IPS-18c (cell line): ENCODE data around the gene LRRC36.

Experiments used
- H3K4me3 ChIP-seq: 2 replicates; pipeline ENCODE4 v1.7.0; 2013; ENCODE audit warnings: low read depth, mild to moderate bottlenecking, low read length, moderate library complexity; ENCODE audit not compliant: insufficient read depth
- H3K9me3 ChIP-seq: one replicate; pipeline ENCODE4 v1.6.1; 2013; ENCODE audit warnings: mild to moderate bottlenecking, low read length, moderate library complexity; ENCODE audit not compliant: control insufficient read depth, insufficient read depth

LRRC36 gene

GRCh38 chr16:67423015-67423414, 96.4 kb downstream of the LRRC36 start:
- Histone ChIP-seq H3K4me3 (no peak overlapping the region), H3K9me3 (no peaks in the 10 kb centered on the region)

- H3K9me3 ChIP-seq = no peaks in the 10 kb centered on the region
- H3K4me3 ChIP-seq = peak overlapping the region; percentile 20; the same call in 1 of the 2 replicates
These were observed 97.1 kb downstream of the LRRC36 start for GRCh38 chr16:67423611-67424260.

- no peaks in the 10 kb centered on the region for H3K9me3 ChIP-seq
- H3K4me3 ChIP-seq = 0 out of 2 replicates have a peak overlapping the region, but pooled peaks have one; percentile 20
These were observed 97.6 kb downstream of the LRRC36 start for GRCh38 chr16:67424261-67424615.

GRCh38 chr16:67425061-67425460, 98.4 kb downstream of the LRRC36 start:
- H3K4me3 ChIP-seq = 0 out of 2 replicates have a peak overlapping the region, but pooled peaks have one; percentile 2

GRCh38 chr16:67425580-67425979, 99.0 kb downstream of the LRRC36 start:
- no peak overlapping the region for H3K4me3 ChIP-seq
- no peaks in the 10 kb centered on the region for H3K9me3 ChIP-seq

More at GRCh38 chr16:67425061-67425460, 98.4 kb downstream of the LRRC36 start:
- H3K9me3 ChIP-seq = no peaks in the 10 kb centered on the region

- Histone ChIP-seq H3K9me3 (no peaks in the 10 kb centered on the region), H3K4me3 (no peak overlapping the region)
These were observed 99.4 kb downstream of the LRRC36 start for GRCh38 chr16:67426022-67426421.

GRCh38 chr16:67426950-67427349, 100.3 kb downstream of the LRRC36 start:
- Histone ChIP-seq H3K4me3 (no peak overlapping the region), H3K9me3 (no peaks in the 10 kb centered on the region)

- no peaks in the 10 kb centered on the region for H3K9me3 ChIP-seq
- H3K4me3 ChIP-seq = no peak overlapping the region
These were observed 101.6 kb downstream of the LRRC36 start for GRCh38 chr16:67428146-67428731.

GRCh38 chr16:67429053-67429798, 102.6 kb downstream of the LRRC36 start:
- H3K4me3 ChIP-seq = no peak overlapping the region
- no peaks in the 10 kb centered on the region for H3K9me3 ChIP-seq

- H3K4me3 ChIP-seq = peak overlapping the region; percentile 62
These were observed 103.3 kb downstream of the LRRC36 start for GRCh38 chr16:67429799-67430503.

GRCh38 chr16:67430504-67430976, 103.9 kb downstream of the LRRC36 start:
- Histone ChIP-seq H3K4me3 (peak overlapping the region; percentile 62), H3K9me3 (no peaks in the 10 kb centered on the region)

More at GRCh38 chr16:67429799-67430503, 103.3 kb downstream of the LRRC36 start:
- H3K9me3 ChIP-seq = no peaks in the 10 kb centered on the region

- Histone ChIP-seq H3K4me3 (peak within 1 kb of the TSS; percentile 71), H3K9me3 (no peaks in the 10 kb centered on the region)
These were observed 104.6 kb downstream of the LRRC36 start, which contains the start of gene HSD11B2 for GRCh38 chr16:67430977-67431774. Gene HSD11B2, plus strand, starts transcription at chr16:67431121. Its CDS starts 128 bp downstream, at chr16:67431249.

- no peaks in the 10 kb centered on the region for H3K9me3 ChIP-seq
- H3K4me3 ChIP-seq = peak overlapping the region; percentile 71
These were observed 105.3 kb downstream of the LRRC36 start for GRCh38 chr16:67431775-67432505.

GRCh38 chr16:67432506-67432890, 105.9 kb downstream of the LRRC36 start:
- H3K9me3 ChIP-seq = no peaks in the 10 kb centered on the region
- H3K4me3 ChIP-seq = peak overlapping the region; percentile 31; the same call in 1 of the 2 replicates

- peak overlapping the region; percentile 31; the same call in 1 of the 2 replicates for H3K4me3 ChIP-seq
These were observed 106.6 kb downstream of the LRRC36 start for GRCh38 chr16:67433131-67433719.

More at GRCh38 chr16:67433131-67433719, 106.6 kb downstream of the LRRC36 start:
- H3K9me3 ChIP-seq = no peaks in the 10 kb centered on the region
